Brain microvascular endothelial cell (primary cell): ENCODE measurements around the gene KCNJ1.

Experiments
- DNase-seq: peaks from one replicate; pipeline ENCODE4 v3.0.0-alpha.2; 2020
- H3K27ac ChIP-seq: fragments of 250-450 bp; sonication (Bioruptor Pico); 2 replicates; pipeline ENCODE4 v1.5.1; 2020; ENCODE audit warnings: mild to moderate bottlenecking, moderate library complexity
- H3K27me3 ChIP-seq: fragments of 250-450 bp; sonication (Bioruptor Pico); replicated peaks from 2 replicates; pipeline ENCODE4 v1.5.1; 2020; ENCODE audit warnings: mild to moderate bottlenecking
- H3K36me3 ChIP-seq: fragments of 250-450 bp; sonication (Bioruptor Pico); replicated peaks from 2 replicates; pipeline ENCODE4 v1.5.1; 2020; ENCODE audit warnings: mild to moderate bottlenecking
- H3K4me3 ChIP-seq: 2 replicates; pipeline ENCODE4 v1.5.1; 2011; ENCODE audit warnings: low read depth, mild to moderate bottlenecking, control low read depth, low read length, moderate library complexity
- in situ Hi-C: cut with HindIII; loops from 2 replicates; pipeline ENCODE4 v1.10.0; 2017; ENCODE audit warnings: low sequenced_read_pairs, low pct_ligation_motif_present
- TF ChIP-seq, protein P1 (sequence below): IDR thresholded peaks from 2 replicates; pipeline ENCODE4 v1.5.1; 2011; ENCODE audit warnings: low read depth, mild to moderate bottlenecking, moderate library complexity, low read length, control low read depth, inconsistent platforms; ENCODE audit errors: missing control alignments

The KCNJ1 gene

GRCh38 chr11:128832121-128832497 is 35.0 kb downstream of the KCNJ1 start:
- Histone ChIP-seq H3K27ac (no peak overlapping the region), H3K4me3 (no peak overlapping the region), H3K27me3 (no peaks in the 10 kb centered on the region), H3K36me3 (no peaks in the 10 kb centered on the region)
- no peak for DNase-seq
- TF ChIP-seq, protein P1, sequence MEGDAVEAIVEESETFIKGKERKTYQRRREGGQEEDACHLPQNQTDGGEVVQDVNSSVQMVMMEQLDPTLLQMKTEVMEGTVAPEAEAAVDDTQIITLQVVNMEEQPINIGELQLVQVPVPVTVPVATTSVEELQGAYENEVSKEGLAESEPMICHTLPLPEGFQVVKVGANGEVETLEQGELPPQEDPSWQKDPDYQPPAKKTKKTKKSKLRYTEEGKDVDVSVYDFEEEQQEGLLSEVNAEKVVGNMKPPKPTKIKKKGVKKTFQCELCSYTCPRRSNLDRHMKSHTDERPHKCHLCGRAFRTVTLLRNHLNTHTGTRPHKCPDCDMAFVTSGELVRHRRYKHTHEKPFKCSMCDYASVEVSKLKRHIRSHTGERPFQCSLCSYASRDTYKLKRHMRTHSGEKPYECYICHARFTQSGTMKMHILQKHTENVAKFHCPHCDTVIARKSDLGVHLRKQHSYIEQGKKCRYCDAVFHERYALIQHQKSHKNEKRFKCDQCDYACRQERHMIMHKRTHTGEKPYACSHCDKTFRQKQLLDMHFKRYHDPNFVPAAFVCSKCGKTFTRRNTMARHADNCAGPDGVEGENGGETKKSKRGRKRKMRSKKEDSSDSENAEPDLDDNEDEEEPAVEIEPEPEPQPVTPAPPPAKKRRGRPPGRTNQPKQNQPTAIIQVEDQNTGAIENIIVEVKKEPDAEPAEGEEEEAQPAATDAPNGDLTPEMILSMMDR: no peak
- in situ Hi-C loops: loop anchor here (25.0 kb wide), 1 partner anchor 670 kb away; no protein-coding TSS in a partner anchor

GRCh38 chr11:128831174-128832120 is 35.6 kb downstream of the KCNJ1 start:
- Histone ChIP-seq H3K27ac (no peak overlapping the region), H3K36me3 (no peaks in the 10 kb centered on the region), H3K4me3 (no peak overlapping the region), H3K27me3 (no peaks in the 10 kb centered on the region)
- in situ Hi-C loops: loop anchor here (25.0 kb wide), 1 partner anchor 669 kb away; no protein-coding TSS in a partner anchor
- DNase-seq: peak; percentile 84
- TF ChIP-seq, protein P1: peak; percentile 86

DNA sequence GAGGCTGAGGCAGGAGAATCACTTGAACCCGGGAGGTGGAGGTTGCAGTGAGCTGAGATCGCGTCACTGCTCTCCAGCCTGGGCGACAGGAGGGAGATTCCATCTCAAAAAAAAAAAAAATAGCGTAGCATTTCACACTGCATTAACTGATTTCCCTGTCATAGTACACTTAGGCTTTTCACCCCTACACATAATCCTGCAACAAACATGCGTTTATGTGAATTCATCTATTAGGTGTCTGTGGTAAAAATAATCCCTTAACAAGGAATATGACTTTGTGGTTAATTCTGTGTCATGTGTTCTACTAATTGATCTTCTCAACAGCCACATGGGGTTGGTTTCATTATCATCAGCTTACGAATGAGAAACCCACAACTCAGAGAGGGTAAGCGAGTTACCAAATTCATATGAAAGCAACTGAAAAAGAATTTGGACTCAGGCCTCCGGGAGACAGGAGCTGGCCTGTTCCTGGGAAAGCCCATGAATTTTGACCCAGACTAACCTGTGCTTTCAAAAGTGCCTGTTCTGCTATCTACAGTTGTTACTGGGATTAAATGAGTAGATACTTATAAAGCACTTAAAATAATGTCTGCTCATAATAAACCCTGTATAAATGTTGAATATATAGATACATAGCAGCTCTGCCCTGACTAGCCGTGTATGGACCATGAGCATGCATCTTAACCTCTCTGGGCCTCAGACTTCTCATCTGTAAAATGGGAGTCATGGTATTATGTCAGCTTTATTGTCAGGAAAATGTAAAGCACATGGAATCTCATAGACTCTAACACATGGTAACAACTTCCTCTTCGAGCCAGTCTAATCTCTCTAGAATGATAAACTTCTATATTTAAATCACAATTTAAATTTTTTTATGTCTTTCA is 36.6 kb downstream of the KCNJ1 start:
- DNase-seq: no peak
- TF ChIP-seq, protein P1: no peak
- Histone ChIP-seq H3K36me3 (no peaks in the 10 kb centered on the region), H3K4me3 (no peak overlapping the region), H3K27me3 (no peaks in the 10 kb centered on the region), H3K27ac (no peak overlapping the region)
- in situ Hi-C loops: loop anchor here (25.0 kb wide), 1 partner anchor 668 kb away; no protein-coding TSS in a partner anchor

- DNase-seq: peak; percentile 12
- no peak overlapping the region for H3K4me3 ChIP-seq
- in situ Hi-C loops: loop anchor here (25.0 kb wide), 1 partner anchor 666 kb away; no protein-coding TSS in a partner anchor
Observed at GRCh38 chr11:128828350-128828749, 38.7 kb downstream of the KCNJ1 start.

GRCh38 chr11:128827191-128827893 is 39.8 kb downstream of the KCNJ1 start:
- Histone ChIP-seq H3K4me3 (no peak overlapping the region), H3K27me3 (no peaks in the 10 kb centered on the region), H3K36me3 (no peaks in the 10 kb centered on the region), H3K27ac (no peak overlapping the region)
- DNase-seq: no peak
- TF ChIP-seq, protein P1: no peak
- in situ Hi-C loops: loop anchor here (25.0 kb wide), 1 partner anchor 665 kb away; no protein-coding TSS in a partner anchor

More at GRCh38 chr11:128828350-128828749, 38.7 kb downstream of the KCNJ1 start:
- TF ChIP-seq, protein P1: no peak
- Histone ChIP-seq H3K27ac (no peak overlapping the region), H3K36me3 (no peaks in the 10 kb centered on the region), H3K27me3 (no peaks in the 10 kb centered on the region)
